ENCODE data around the gene TMBIM4. TPM values are rescaled to one million over a fixed set of nuclear protein-coding genes. Genes with fewer than 3 reads are reported as not detected.
A peak's percentile ranks its signal among the peaks of the same experiment; 100 is the strongest.

The TMBIM4 gene
- polyA plus RNA-seq, 2 of the 4 experiments (the other 2 are of a cell fraction): 55.9 to 87.4 TPM

DNA sequence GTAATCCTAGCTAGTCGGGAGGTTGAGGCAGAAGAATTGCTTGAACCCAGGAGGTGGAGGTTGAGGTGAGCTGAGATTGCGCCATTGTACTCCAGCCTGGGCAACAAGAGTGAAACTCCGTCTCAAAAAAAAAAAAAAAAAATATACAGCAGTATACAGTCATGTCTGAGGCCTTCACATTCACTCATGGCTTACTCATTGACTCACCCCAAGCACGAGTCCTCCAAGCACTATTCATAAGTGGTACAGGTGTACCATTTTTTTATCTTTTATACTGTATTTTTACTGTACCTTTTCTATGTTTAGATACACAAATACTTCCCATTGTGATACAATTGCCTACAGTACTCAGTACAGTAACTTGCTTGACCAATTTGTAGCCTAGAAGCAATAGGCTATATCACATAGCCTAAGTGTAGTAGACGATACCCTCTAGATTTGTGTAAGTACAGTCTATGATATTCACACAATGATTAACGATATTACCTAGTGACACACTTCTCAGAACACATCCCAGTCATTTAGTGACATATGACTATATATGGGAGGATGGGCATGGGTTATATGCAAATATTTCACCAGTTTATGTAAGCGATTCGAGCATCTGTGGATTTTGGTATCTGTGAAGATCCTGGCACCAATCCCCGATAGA lies 51.4 kb downstream of the TMBIM4 start:
- ATAC-seq (peak in 1 of 2 experiments; percentile 50; a peak in 3 of 6 replicates), FAIRE-seq (no peak), DNase-seq (ENCODE audit: low read depth in 1 of 2, low spot score in 1 of 2) (no peak)
- Histone ChIP-seq H3K9me3 (no peaks in the 10 kb centered on the region), H3K4me3 (no peak overlapping the region), H3K27ac (no peak overlapping the region), H3K4me2 (no peak overlapping the region), H3K4me1 (no peaks in the 10 kb centered on the region)
- CTCF ChIA-PET: interaction anchor here (7.2 kb wide), 1 partner anchor 11 kb away, joined by 43 read pairs; no protein-coding TSS in a partner anchor
- TF ChIP-seq JUNB (IDR thresholded peaks at IDR 0.05) (no peak), FOSB (CRISPR knock-in tag; IDR thresholded peaks at IDR 0.05) (no peak), NFE2L2 (conservative IDR thresholded peaks at IDR 0.05; ENCODE audit: low read length) (no peak), RFX5 (IDR thresholded peaks at IDR 0.05) (no peak), ZNF302 (CRISPR knock-in tag; IDR thresholded peaks at IDR 0.05) (no peak), PHF8 (IDR thresholded peaks at IDR 0.05; ENCODE audit: borderline replicate concordance, low read depth) (no peak), EHF (CRISPR knock-in tag; IDR thresholded peaks at IDR 0.05) (no peak), FOXS1 (CRISPR knock-in tag; IDR thresholded peaks at IDR 0.05) (no peak)
- TF ChIP-seq, protein P1, sequence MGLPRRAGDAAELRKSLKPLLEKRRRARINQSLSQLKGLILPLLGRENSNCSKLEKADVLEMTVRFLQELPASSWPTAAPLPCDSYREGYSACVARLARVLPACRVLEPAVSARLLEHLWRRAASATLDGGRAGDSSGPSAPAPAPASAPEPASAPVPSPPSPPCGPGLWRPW (IDR thresholded peaks at IDR 0.05): no peak
- TF ChIP-seq, protein P2, sequence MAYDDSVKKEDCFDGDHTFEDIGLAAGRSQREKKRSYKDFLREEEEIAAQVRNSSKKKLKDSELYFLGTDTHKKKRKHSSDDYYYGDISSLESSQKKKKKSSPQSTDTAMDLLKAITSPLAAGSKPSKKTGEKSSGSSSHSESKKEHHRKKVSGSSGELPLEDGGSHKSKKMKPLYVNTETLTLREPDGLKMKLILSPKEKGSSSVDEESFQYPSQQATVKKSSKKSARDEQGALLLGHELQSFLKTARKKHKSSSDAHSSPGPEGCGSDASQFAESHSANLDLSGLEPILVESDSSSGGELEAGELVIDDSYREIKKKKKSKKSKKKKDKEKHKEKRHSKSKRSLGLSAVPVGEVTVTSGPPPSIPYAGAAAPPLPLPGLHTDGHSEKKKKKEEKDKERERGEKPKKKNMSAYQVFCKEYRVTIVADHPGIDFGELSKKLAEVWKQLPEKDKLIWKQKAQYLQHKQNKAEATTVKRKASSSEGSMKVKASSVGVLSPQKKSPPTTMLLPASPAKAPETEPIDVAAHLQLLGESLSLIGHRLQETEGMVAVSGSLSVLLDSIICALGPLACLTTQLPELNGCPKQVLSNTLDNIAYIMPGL (CRISPR knock-in tag; IDR thresholded peaks at IDR 0.05; ENCODE audit: borderline replicate concordance): no peak
- POLR2A ChIA-PET: interaction anchor here (1.0 kb wide), 1 partner anchor 13 kb away, joined by 4 read pairs; the partner anchor contains the start of gene LLPH
- 88% methylated on average over 9 of the region's 9 CpGs for WGBS (ENCODE audit: missing lambda C conversion rate)

DNA sequence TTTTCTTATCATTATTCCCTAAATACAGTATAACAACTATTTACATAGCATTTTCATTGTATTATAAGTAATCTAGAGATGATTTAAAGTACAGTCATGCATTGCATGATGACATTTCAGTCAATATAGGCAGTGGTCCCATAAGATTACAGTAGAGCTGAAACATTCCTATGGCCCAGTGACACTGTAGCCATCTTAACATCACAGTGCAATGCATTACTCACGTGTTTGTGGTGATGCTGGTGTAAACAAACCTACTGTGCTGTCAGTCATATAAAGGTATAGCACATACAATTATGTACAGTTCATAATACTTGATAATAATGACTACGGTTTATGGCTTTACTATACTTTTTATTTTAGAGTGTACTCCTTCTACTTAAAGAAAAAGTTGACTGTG lies 52.6 kb downstream of the TMBIM4 start:
- POLR2A ChIA-PET: interaction anchor here (1.0 kb wide), 1 partner anchor 14 kb away, joined by 4 read pairs; the partner anchor contains the start of gene LLPH
- TF ChIP-seq PHF8 (IDR thresholded peaks at IDR 0.05; ENCODE audit: borderline replicate concordance, low read depth): no peak
- no peak for TF ChIP-seq CBX8 (IDR thresholded peaks at IDR 0.05)
- no peak for TF ChIP-seq FOSL2 (IDR thresholded peaks at IDR 0.05)
- TF ChIP-seq FOSL2 (CRISPR knock-in tag; IDR thresholded peaks at IDR 0.05): no peak
- no peak for TF ChIP-seq NFE2L2 (conservative IDR thresholded peaks at IDR 0.05; ENCODE audit: low read length)
- no peak for TF ChIP-seq RFX5 (IDR thresholded peaks at IDR 0.05)
- TF ChIP-seq, protein P3, sequence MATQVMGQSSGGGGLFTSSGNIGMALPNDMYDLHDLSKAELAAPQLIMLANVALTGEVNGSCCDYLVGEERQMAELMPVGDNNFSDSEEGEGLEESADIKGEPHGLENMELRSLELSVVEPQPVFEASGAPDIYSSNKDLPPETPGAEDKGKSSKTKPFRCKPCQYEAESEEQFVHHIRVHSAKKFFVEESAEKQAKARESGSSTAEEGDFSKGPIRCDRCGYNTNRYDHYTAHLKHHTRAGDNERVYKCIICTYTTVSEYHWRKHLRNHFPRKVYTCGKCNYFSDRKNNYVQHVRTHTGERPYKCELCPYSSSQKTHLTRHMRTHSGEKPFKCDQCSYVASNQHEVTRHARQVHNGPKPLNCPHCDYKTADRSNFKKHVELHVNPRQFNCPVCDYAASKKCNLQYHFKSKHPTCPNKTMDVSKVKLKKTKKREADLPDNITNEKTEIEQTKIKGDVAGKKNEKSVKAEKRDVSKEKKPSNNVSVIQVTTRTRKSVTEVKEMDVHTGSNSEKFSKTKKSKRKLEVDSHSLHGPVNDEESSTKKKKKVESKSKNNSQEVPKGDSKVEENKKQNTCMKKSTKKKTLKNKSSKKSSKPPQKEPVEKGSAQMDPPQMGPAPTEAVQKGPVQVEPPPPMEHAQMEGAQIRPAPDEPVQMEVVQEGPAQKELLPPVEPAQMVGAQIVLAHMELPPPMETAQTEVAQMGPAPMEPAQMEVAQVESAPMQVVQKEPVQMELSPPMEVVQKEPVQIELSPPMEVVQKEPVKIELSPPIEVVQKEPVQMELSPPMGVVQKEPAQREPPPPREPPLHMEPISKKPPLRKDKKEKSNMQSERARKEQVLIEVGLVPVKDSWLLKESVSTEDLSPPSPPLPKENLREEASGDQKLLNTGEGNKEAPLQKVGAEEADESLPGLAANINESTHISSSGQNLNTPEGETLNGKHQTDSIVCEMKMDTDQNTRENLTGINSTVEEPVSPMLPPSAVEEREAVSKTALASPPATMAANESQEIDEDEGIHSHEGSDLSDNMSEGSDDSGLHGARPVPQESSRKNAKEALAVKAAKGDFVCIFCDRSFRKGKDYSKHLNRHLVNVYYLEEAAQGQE (IDR thresholded peaks at IDR 0.05): no peak
- TF ChIP-seq BHLHE40 (IDR thresholded peaks at IDR 0.05; ENCODE audit: low read depth, low read length): no peak
- no peak for TF ChIP-seq CEBPB (IDR thresholded peaks at IDR 0.05)
- TF ChIP-seq, protein P4, sequence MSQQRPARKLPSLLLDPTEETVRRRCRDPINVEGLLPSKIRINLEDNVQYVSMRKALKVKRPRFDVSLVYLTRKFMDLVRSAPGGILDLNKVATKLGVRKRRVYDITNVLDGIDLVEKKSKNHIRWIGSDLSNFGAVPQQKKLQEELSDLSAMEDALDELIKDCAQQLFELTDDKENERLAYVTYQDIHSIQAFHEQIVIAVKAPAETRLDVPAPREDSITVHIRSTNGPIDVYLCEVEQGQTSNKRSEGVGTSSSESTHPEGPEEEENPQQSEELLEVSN (IDR thresholded peaks at IDR 0.05; ENCODE audit: borderline replicate concordance, low read depth): no peak
- no peak for TF ChIP-seq ZC3H11A (IDR thresholded peaks at IDR 0.05)
- no peak for TF ChIP-seq HDAC2 (IDR thresholded peaks at IDR 0.05)
- no peak for TF ChIP-seq POLR2A (IDR thresholded peaks at IDR 0.05; ENCODE audit: low read length)
- TF ChIP-seq CHD4 (IDR thresholded peaks at IDR 0.05; ENCODE audit: borderline replicate concordance): no peak
- TF ChIP-seq ZFP36 (IDR thresholded peaks at IDR 0.05; ENCODE audit: borderline replicate concordance, partially characterized antibody): no peak
- TF ChIP-seq TP53 (CRISPR knock-in tag; IDR thresholded peaks at IDR 0.05): no peak
- TF ChIP-seq, protein P1 (IDR thresholded peaks at IDR 0.05): no peak
- TF ChIP-seq, protein P5, sequence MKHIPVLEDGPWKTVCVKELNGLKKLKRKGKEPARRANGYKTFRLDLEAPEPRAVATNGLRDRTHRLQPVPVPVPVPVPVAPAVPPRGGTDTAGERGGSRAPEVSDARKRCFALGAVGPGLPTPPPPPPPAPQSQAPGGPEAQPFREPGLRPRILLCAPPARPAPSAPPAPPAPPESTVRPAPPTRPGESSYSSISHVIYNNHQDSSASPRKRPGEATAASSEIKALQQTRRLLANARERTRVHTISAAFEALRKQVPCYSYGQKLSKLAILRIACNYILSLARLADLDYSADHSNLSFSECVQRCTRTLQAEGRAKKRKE (CRISPR knock-in tag; IDR thresholded peaks at IDR 0.05; ENCODE audit: low read depth): no peak
- no peak for FAIRE-seq
- DNase-seq (ENCODE audit: low read depth in 1 of 2, low spot score in 1 of 2): no peak
- Histone ChIP-seq H3K9me3 (no peaks in the 10 kb centered on the region), H3K27ac (no peak overlapping the region), H3K4me3 (no peak overlapping the region), H3K4me1 (no peaks in the 10 kb centered on the region), H3K4me2 (no peak overlapping the region)
- WGBS (ENCODE audit: missing lambda C conversion rate): 80% methylated on average over 2 of the region's 2 CpGs
- ATAC-seq: no peak; a peak in 1 of 6 replicates
- CTCF ChIA-PET: interaction anchor here (7.2 kb wide), 1 partner anchor 10 kb away, joined by 43 read pairs; no protein-coding TSS in a partner anchor

Data from A549 (cell line).